ENCODE measurements around the gene GALNS.
"Not testable (repeated sequence)": the region's sequence is repeated elsewhere in the genome, so short reads cannot be mapped to it uniquely, and the experiment has no call there.

GALNS gene

DNA sequence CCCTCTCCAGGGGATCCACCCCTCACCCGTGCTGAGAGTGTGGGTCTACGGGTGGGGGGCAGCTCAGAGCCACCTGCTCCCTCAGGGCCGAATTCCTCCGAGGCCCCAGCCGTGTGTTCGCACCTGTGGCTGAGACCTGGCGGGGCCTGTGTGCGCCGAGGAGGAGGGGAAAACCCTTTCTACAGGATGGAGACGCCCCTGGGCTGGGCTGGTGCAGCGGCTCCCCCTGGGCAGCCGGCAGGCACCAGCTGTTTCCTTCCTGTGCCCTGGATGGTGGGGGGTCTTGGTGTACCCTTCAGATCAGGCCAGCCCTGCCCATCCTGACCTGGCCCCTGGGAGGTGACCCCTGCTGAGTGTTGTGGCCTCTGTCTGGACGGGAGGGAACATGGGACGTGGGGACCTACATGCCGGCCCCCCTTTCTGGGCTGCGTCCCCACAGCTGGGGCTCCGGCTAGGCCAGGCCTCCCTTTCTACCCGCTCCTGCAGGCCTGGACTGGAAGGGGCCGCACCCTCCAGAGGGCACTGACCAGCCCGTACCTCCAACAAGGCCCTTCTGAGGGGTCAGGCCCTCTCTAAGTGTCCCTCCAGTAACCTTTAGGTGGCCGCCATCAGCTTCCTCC is 38.0 kb upstream of the GALNS start:
- DNase-seq (ENCODE audit: low read depth) = no peak
- H3K4me3 ChIP-seq (ENCODE audit: low read depth, low read length) = no peak overlapping the region
- TF ChIP-seq, protein P1, sequence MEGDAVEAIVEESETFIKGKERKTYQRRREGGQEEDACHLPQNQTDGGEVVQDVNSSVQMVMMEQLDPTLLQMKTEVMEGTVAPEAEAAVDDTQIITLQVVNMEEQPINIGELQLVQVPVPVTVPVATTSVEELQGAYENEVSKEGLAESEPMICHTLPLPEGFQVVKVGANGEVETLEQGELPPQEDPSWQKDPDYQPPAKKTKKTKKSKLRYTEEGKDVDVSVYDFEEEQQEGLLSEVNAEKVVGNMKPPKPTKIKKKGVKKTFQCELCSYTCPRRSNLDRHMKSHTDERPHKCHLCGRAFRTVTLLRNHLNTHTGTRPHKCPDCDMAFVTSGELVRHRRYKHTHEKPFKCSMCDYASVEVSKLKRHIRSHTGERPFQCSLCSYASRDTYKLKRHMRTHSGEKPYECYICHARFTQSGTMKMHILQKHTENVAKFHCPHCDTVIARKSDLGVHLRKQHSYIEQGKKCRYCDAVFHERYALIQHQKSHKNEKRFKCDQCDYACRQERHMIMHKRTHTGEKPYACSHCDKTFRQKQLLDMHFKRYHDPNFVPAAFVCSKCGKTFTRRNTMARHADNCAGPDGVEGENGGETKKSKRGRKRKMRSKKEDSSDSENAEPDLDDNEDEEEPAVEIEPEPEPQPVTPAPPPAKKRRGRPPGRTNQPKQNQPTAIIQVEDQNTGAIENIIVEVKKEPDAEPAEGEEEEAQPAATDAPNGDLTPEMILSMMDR (IDR thresholded peaks at IDR 0.05; ENCODE audit: insufficient read depth, low read depth, low read length, missing control alignments) = no peak

DNA sequence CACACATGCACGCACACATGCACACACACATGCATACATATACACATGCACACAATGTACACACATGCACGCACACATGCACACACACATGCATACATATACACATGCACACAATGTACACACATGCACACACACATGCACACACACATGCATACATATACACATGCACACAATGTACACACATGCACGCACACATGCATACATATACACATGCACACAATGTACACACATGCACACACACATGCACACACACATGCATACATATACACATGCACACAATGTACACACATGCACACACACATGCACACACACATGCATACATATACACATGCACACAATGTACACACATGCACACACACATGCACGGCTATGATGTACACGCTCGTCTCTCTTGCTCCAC is 37.5 kb upstream of the GALNS start:
- DNase-seq (ENCODE audit: low read depth); H3K4me3 ChIP-seq (ENCODE audit: low read depth, low read length): not testable (repeated sequence)

GRCh38 chr16:88893127-88893968 is 36.6 kb upstream of the GALNS start:
- TF ChIP-seq, protein P1 (IDR thresholded peaks at IDR 0.05; ENCODE audit: insufficient read depth, low read depth, low read length, missing control alignments) = no peak
- no peak for DNase-seq (ENCODE audit: low read depth)
- H3K4me3 ChIP-seq (ENCODE audit: low read depth, low read length) = no peak overlapping the region

- no peak for DNase-seq (ENCODE audit: low read depth)
- H3K4me3 ChIP-seq (ENCODE audit: low read depth, low read length) = no peak overlapping the region
- TF ChIP-seq, protein P1 (IDR thresholded peaks at IDR 0.05; ENCODE audit: insufficient read depth, low read depth, low read length, missing control alignments) = no peak
Observed at GRCh38 chr16:88892065-88892464, 35.3 kb upstream of the GALNS start.

DNA sequence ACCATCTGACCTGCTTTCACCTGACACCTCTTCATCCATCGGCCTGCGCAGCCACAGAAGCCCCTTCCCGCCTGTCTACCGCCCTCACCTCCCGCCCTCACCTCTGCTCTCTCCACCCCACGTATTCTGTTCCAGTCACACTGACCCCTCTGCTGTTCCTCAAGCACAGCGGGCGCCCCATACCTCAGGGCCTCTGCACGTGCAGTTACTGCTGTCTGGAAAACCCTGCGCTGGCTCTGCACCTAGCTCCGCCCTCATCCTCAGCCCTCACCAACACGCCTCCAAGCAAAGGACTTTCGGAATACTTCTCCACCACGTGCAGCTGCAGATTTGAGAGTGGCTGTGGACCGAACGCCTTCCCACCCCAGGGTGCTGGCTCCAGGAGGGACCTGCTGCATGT is 34.3 kb upstream of the GALNS start:
- TF ChIP-seq, protein P1 (IDR thresholded peaks at IDR 0.05; ENCODE audit: insufficient read depth, low read depth, low read length, missing control alignments) = no peak
- DNase-seq (ENCODE audit: low read depth) = no peak
- no peak overlapping the region for H3K4me3 ChIP-seq (ENCODE audit: low read depth, low read length)

- DNase-seq (ENCODE audit: low read depth); H3K4me3 ChIP-seq (ENCODE audit: low read depth, low read length): not testable (repeated sequence)
Observed at GRCh38 chr16:88889702-88890352, 33.1 kb upstream of the GALNS start.

GRCh38 chr16:88888461-88889387 is 32.0 kb upstream of the GALNS start:
- TF ChIP-seq, protein P1 (IDR thresholded peaks at IDR 0.05; ENCODE audit: insufficient read depth, low read depth, low read length, missing control alignments) = no peak
- DNase-seq (ENCODE audit: low read depth) = no peak
- no peak overlapping the region for H3K4me3 ChIP-seq (ENCODE audit: low read depth, low read length)
